ENCODE measurements around the gene ARID1B.
"Not testable (repeated sequence)": the region's sequence is repeated elsewhere in the genome, so short reads cannot be mapped to it uniquely, and the experiment has no call there.

The ARID1B gene

GRCh38 chr6:157038610-157039009 lies 261.4 kb downstream of the ARID1B start:
- DNase-seq = no peak
- Histone ChIP-seq H3K4me3 (ENCODE audit: low read depth, low read length) (no peak overlapping the region), H3K36me3 (replicated peaks) (no peaks in the 10 kb centered on the region), H3K27me3 (replicated peaks) (no peaks in the 10 kb centered on the region), H3K27ac (no peak overlapping the region)
- TF ChIP-seq, protein P1, sequence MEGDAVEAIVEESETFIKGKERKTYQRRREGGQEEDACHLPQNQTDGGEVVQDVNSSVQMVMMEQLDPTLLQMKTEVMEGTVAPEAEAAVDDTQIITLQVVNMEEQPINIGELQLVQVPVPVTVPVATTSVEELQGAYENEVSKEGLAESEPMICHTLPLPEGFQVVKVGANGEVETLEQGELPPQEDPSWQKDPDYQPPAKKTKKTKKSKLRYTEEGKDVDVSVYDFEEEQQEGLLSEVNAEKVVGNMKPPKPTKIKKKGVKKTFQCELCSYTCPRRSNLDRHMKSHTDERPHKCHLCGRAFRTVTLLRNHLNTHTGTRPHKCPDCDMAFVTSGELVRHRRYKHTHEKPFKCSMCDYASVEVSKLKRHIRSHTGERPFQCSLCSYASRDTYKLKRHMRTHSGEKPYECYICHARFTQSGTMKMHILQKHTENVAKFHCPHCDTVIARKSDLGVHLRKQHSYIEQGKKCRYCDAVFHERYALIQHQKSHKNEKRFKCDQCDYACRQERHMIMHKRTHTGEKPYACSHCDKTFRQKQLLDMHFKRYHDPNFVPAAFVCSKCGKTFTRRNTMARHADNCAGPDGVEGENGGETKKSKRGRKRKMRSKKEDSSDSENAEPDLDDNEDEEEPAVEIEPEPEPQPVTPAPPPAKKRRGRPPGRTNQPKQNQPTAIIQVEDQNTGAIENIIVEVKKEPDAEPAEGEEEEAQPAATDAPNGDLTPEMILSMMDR (IDR thresholded peaks at IDR 0.05; ENCODE audit: low read depth, low read length, missing control alignments) = no peak
- in situ Hi-C loops (cut with HindIII; ENCODE audit: low pct_ligation_motif_present, low sequenced_read_pairs) = no loop called here

DNA sequence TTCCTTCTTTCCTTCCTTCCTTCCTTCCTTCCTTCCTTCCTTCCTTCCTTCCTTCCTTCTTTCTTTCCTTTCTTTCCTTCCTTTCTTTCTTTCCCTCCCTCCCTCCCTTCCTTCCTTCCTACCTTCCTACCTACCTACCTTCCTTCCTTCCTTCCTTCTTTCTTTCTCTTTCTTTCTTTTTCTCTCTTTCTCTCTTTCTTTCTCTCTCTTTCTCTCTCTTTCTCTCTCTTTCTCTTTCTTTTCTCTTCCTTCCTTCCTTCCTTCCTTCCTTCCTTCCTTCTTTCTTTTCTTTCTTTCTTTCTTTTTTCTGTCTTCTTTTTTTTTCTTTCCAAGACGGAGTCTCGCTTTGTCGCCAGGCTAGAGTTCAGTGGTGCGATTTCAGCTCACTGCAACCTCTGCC lies 262.5 kb downstream of the ARID1B start:
- H3K36me3 ChIP-seq (replicated peaks); H3K4me3 ChIP-seq (ENCODE audit: low read depth, low read length); DNase-seq; H3K27me3 ChIP-seq (replicated peaks); H3K27ac ChIP-seq; in situ Hi-C loops (cut with HindIII; ENCODE audit: low pct_ligation_motif_present, low sequenced_read_pairs): not testable (repeated sequence)

DNA sequence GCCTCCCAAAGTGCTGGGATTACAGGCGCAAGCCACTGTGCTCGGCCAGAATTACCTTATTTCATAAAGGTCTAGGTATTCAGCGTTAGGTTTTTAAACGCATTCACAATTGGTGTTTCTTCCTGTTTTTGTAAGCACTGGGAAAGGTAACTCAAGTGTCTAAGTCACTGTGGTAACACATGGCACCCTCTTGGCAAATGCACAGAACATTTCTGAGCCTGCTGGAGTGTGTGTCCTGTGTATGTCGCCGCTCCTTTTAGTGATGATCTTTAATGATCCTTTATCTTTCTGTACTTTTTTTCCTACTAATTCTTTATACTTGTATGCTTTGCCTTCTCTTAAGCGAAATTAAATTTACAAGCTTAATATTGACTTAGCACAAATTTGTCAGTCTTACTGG lies 263.0 kb downstream of the ARID1B start:
- in situ Hi-C loops (cut with HindIII; ENCODE audit: low pct_ligation_motif_present, low sequenced_read_pairs) = no loop called here
- H3K36me3 ChIP-seq (replicated peaks) = no peaks in the 10 kb centered on the region

GRCh38 chr6:157045831-157046454 lies 268.8 kb downstream of the ARID1B start:
- peak overlapping the region; percentile 31 for H3K27ac ChIP-seq
- no peaks in the 10 kb centered on the region for H3K27me3 ChIP-seq (replicated peaks)
- in situ Hi-C loops (cut with HindIII; ENCODE audit: low pct_ligation_motif_present, low sequenced_read_pairs) = no loop called here
- peak; percentile 66 for DNase-seq
- TF ChIP-seq, protein P1 (IDR thresholded peaks at IDR 0.05; ENCODE audit: low read depth, low read length, missing control alignments) = peak; percentile 72
- no peaks in the 10 kb centered on the region for H3K36me3 ChIP-seq (replicated peaks)
- H3K4me3 ChIP-seq (ENCODE audit: low read depth, low read length) = no peak overlapping the region

More for the DNA sequence above, 263.0 kb downstream of the ARID1B start:
- Histone ChIP-seq H3K27me3 (replicated peaks) (no peaks in the 10 kb centered on the region), H3K27ac (no peak overlapping the region), H3K4me3 (ENCODE audit: low read depth, low read length) (no peak overlapping the region)
- no peak for DNase-seq
- TF ChIP-seq, protein P1 (IDR thresholded peaks at IDR 0.05; ENCODE audit: low read depth, low read length, missing control alignments) = no peak

GRCh38 chr6:157046776-157047175 lies 269.6 kb downstream of the ARID1B start:
- in situ Hi-C loops (cut with HindIII; ENCODE audit: low pct_ligation_motif_present, low sequenced_read_pairs) = no loop called here
- no peak overlapping the region for H3K27ac ChIP-seq
- no peaks in the 10 kb centered on the region for H3K27me3 ChIP-seq (replicated peaks)
- no peak overlapping the region for H3K4me3 ChIP-seq (ENCODE audit: low read depth, low read length)
- TF ChIP-seq, protein P1 (IDR thresholded peaks at IDR 0.05; ENCODE audit: low read depth, low read length, missing control alignments) = no peak
- no peak for DNase-seq
- H3K36me3 ChIP-seq (replicated peaks) = no peaks in the 10 kb centered on the region

DNA sequence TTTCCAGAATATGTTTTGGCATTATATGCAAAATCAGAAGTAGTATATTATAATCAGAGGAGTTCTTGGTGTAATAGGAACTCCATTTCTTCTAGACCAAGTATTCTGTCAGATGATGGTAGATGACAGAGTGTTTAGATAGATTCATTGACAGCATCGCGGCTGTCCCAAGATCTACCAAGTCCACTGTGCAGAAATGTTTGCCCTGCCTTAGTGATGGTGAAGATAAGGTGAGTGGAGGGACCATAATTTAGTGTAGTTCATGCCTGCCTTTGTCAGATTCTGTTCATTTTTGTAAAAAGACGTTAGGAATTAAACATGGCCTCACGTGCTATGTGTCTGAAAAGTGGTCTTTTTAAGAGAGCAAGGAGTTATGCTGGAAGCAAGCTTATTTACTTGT lies 270.1 kb downstream of the ARID1B start:
- no peak for DNase-seq
- Histone ChIP-seq H3K27me3 (replicated peaks) (no peaks in the 10 kb centered on the region), H3K27ac (no peak overlapping the region), H3K4me3 (ENCODE audit: low read depth, low read length) (no peak overlapping the region), H3K36me3 (replicated peaks) (no peaks in the 10 kb centered on the region)
- in situ Hi-C loops (cut with HindIII; ENCODE audit: low pct_ligation_motif_present, low sequenced_read_pairs) = no loop called here
- TF ChIP-seq, protein P1 (IDR thresholded peaks at IDR 0.05; ENCODE audit: low read depth, low read length, missing control alignments) = no peak
